Effector memory CD8-positive, alpha-beta T cell (primary cell): ENCODE results near the gene GYS1.
"Not testable (repeated sequence)": the region's sequence is repeated elsewhere in the genome, so short reads cannot be mapped to it uniquely, and the experiment has no call there.

Experiments used
- ATAC-seq: fragments of 150-1000 bp; cut with Tn5 transposase; replicated peaks from 2 replicates; pipeline ENCODE4 v1.10.0; 2021; ENCODE audit warnings: mild to moderate bottlenecking, moderate library complexity
- DNase-seq, 3 experiments: peaks; one replicate each; pipeline ENCODE4 v3.0.0; 2021
- H3K27ac Mint-ChIP-seq, 2 donors: one replicate each; pipeline ENCODE4 v1.8.0; 2022; ENCODE audit warnings: mild to moderate bottlenecking in 2 of 2, mixed read lengths in 2 of 2, moderate library complexity in 2 of 2
- H3K27me3 Mint-ChIP-seq, 2 donors: one replicate each; pipeline ENCODE4 v1.8.0; 2022; ENCODE audit warnings: mixed read lengths in 2 of 2
- H3K36me3 Mint-ChIP-seq: one replicate; pipeline ENCODE4 v1.8.0; 2022; ENCODE audit warnings: mild to moderate bottlenecking, moderate library complexity, mixed read lengths; ENCODE audit not compliant: insufficient read depth
- H3K4me1 Mint-ChIP-seq, 2 donors: one replicate each; pipeline ENCODE4 v1.8.0; 2022; ENCODE audit warnings: low read depth in 2 of 2, mixed read lengths in 2 of 2
- H3K4me3 Mint-ChIP-seq, 2 donors: one replicate each; pipeline ENCODE4 v1.8.0; 2022; ENCODE audit warnings: mild to moderate bottlenecking in 2 of 2, mixed read lengths in 2 of 2, moderate library complexity in 2 of 2
- H3K9me3 Mint-ChIP-seq, 2 donors: one replicate each; pipeline ENCODE4 v1.8.0; 2022; ENCODE audit warnings: mixed read lengths in 2 of 2
- total RNA-seq, 9 experiments: gene quantifications; one replicate each; lab custom pipeline; 2026; lab: John Stamatoyannopoulos, UW

GYS1 gene
- 16.1 to 64.1 (median 31.3) reads per million in 9 experiments for total RNA-seq

DNA sequence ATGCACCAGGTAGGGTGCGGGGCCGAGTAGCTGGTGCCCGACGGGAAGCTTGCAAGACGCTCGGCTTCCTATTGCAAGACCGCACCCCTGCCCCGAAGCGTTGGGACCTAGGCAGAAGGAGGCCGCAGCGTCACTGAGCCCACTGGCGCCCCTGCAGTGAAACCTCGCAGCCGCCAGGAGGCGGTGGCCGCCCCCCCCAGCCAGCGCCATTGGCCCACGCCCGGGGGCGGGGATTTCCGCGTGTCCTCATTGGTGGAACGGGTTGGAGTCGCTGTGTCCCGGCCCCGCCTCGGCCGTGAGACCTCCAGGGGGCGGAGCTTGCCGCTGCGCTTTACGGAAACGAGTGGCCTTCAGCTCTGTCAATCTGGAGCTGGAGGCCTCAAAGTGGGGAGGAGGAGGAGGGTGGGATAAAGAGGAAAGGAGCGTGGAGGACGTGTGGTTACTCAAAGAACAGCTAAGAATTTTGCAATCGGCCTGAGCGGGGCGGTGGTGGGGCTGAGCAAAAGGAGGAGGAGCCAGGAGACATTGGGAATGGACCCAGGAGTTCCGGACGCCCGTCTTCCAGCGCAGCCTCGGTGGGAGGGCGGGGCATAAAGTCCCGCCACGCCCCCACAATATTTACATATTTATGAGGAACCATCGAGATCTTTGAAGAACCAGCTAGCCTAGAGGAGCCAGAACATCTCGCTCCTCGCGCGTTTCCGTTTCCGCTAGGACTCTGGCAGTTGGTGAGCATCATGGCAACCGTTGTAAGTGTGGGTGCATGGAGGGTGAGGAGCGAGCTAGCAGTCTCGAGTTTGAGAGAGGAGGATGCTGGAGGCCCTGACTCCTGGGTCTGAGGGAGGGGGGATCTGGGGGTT lies at the start of gene GYS1, which contains the start of gene RUVBL2:
Gene GYS1, minus strand, starts transcription at position 135 of the 860 bp plus-strand sequence. CDS start 197 bp downstream, outside the sequence.
Gene RUVBL2, plus strand, starts transcription at position 713 of the 860 bp plus-strand sequence. Its CDS starts 25 bp downstream, at position 738.
- DNase-seq, result peak; percentile 97 to 99 (median 99)
- Mint-ChIP-seq H3K27me3 (no peaks in the 10 kb centered on the region), H3K27ac (peak within 1 kb of the TSS; percentile 91 to 96), H3K9me3 (no peaks in the 10 kb centered on the region), H3K4me3 (peak within 1 kb of the TSS; percentile 91 to 95), H3K4me1 (peaks cover 28 to 45% of the 10 kb centered on the region in 2 donors), H3K36me3 (peaks cover 19% of the 10 kb centered on the region)
- ATAC-seq, result peak; percentile 89

DNA sequence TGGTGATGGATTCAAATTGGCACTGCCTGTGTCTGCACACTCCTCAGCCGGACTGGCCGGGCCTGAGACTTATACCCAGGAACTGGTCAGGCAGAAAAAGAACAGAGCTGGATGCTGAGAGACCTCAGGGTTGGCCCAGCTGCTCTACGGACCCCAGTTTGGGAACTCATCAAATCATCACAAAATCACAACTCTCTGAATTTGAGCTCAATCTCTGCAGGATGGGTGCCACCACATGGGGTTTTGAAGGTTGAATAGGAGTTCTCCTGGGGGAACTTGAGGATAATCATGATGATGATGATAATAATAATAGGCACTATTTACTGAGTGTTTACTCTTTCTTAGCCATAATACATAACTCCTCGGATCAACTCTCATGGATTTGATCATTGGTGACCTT lies 49.6 kb upstream of the GYS1 start:
- not testable (repeated sequence) for H3K4me3 Mint-ChIP-seq, H3K27me3 Mint-ChIP-seq, H3K4me1 Mint-ChIP-seq, H3K36me3 Mint-ChIP-seq, H3K27ac Mint-ChIP-seq, ATAC-seq, H3K9me3 Mint-ChIP-seq, DNase-seq

DNA sequence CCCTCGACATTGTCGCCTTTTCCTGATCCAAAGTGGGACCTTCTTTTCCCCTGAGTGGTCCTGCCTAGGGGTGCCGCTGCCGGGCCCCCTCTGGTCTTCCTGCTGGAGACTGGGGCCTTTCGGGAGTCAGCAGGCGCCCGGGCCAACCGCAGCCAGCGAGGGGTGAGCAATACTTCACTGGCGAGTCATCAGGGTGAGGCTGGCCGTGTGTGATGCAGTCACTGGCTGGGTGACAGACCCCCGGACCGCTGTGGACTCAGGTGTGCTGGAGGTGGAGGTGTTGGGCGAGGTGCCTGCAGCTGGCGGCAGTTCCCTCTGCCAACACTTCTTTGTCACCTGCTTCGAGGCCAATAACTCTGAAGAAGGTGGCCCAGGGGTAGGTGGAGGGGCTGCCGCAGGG lies 49.1 kb upstream of the GYS1 start:
- DNase-seq, result no peak
- Mint-ChIP-seq H3K4me3 (no peak overlapping the region), H3K27ac (no peak overlapping the region), H3K27me3 (peaks cover 0 to 4% of the 10 kb centered on the region in 2 donors), H3K36me3 (no peaks in the 10 kb centered on the region), H3K9me3 (no peaks in the 10 kb centered on the region), H3K4me1 (no peaks in the 10 kb centered on the region)
- no peak for ATAC-seq

DNA sequence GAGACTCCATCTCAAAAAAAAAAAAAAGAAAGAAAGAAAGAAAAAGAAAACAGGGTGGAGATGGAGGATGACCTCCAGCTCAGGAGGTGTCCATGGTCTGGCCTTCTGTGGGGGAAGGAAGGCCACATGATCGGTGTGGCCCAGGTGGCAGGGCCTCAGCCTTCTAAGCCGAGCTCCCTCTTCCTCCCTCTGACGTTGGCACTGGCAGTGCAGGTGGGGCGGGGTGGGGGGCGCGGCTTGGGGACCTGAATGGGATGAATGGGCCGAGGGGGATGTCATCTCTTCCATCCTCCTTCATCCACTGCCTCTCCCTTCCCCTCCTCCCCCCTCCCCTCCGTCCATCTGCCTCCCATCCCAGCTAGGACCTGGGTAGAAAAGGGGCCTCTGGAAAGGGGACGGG lies 46.6 kb upstream of the GYS1 start:
- not testable (repeated sequence) for DNase-seq, H3K36me3 Mint-ChIP-seq, ATAC-seq, H3K9me3 Mint-ChIP-seq, H3K4me1 Mint-ChIP-seq, H3K27me3 Mint-ChIP-seq, H3K27ac Mint-ChIP-seq, H3K4me3 Mint-ChIP-seq

DNA sequence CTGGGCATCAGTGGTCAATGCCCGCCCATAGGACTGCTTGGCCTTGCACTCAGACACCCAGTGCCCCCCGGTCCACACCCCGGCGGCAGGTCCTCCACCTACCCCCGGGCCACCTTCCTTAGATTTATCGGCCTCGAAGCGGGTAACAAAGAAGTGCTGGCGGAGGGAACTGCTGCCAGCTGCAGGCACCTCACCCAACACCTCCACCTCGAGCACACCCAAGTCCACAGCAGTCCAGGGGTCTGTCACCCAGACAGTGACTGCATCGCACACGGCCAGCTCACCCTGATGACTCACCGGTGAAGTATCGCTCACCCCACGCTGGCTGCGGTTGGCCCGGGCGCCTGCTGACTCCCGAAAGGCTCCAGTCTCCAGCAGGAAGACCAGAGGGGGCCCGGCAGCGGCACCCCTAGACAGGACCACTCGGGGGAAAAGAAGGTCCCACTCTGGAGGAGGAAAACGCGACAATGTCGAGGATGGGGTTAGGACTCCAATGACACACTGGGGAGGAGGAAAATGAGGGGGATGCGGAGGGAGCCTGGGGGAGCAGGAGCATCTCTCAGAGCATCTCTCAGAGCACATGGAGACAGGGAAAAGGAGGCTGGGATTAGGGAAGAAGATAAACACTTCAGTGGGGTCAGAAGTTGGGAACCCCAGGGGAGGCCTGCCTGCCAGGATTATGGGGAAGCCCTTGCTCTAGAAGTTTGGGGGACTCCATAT lies 45.6 kb upstream of the GYS1 start:
- H3K27me3 Mint-ChIP-seq, H3K36me3 Mint-ChIP-seq: not testable (repeated sequence)

DNA sequence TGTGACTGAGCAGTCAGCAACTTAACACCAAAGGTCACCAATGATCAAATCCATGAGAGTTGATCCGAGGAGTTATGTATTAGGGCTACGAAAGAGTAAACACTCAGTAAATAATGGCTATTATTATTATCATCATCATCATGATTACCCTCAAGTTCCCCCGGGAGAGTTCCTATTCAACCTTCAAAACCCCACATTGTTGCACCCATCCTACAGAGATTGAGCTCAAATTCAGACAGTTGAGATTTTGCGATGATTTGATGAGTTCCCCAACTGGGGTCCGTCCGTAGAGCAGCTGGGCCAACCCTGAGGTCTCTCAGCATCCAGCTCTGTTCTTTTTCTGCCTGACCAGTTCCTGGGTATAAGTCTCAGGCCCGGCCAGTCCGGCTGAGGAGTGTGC lies 45.0 kb upstream of the GYS1 start:
- H3K27me3 Mint-ChIP-seq, ATAC-seq: not testable (repeated sequence)

More for the DNA sequence above, 45.6 kb upstream of the GYS1 start:
- not testable (repeated sequence) for H3K27ac Mint-ChIP-seq, H3K4me1 Mint-ChIP-seq, H3K9me3 Mint-ChIP-seq, H3K4me3 Mint-ChIP-seq, ATAC-seq, DNase-seq

DNA sequence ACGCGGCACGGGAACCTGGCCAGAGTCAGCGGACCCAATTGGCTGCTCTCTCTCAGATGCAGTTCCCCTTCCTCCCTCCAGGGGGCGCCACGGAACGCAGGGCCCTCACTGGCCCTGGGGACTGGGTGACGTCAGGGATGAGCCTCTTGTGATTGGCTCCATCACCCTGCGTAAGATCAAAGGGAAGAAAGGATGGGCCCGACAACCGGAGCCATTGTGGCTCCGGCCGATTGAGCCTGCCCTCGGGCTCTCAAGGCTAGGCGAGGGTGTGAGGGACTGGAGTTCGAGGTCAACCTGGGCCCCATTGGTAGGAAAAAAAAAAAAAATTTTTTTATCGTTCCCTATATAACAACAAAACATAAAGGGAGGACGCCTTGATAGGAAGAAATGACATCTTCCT lies 43.7 kb upstream of the GYS1 start, which contains the start of gene CGB1:
Gene CGB1, minus strand, starts transcription at position 81 of the 400 bp plus-strand sequence. CDS start 184 bp downstream, outside the sequence.
- not testable (repeated sequence) for H3K9me3 Mint-ChIP-seq, H3K27me3 Mint-ChIP-seq, H3K4me3 Mint-ChIP-seq, H3K36me3 Mint-ChIP-seq, H3K27ac Mint-ChIP-seq, H3K4me1 Mint-ChIP-seq, ATAC-seq, DNase-seq

More for the DNA sequence above, 45.0 kb upstream of the GYS1 start:
- not testable (repeated sequence) for H3K36me3 Mint-ChIP-seq, H3K4me3 Mint-ChIP-seq, H3K9me3 Mint-ChIP-seq, H3K27ac Mint-ChIP-seq, DNase-seq, H3K4me1 Mint-ChIP-seq

DNA sequence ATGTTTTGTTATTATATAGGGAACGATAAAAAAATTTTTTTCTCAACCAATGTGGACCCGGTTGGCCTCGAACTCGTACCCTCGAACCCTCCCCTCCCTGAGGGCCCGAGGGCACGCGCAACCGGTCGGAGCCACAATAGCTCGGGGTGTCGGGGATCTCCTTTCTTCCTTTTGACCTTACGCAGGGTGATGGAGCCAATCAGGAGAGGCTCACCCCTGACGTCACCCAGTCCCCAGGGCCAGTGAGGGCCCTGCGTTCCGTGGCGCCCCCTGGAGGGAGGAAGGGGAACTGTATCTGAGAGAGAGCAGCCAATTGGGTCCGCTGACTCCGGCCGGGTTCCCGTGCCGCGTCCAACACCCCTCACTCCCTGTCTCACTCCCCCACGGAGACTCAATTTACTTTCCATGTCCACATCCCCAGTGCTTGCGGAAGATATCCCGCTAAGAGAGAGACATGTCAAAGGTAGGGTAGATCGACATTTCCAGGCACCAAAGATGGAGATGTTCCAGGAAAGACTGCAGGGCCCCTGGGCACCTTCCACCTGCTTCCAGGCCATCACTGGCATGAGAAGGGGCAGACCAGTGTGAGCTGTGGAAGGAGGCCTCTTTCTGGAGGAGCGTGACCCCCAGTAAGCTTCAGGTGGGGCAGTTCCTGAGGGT lies 38.7 kb upstream of the GYS1 start, which contains the start of gene CGB2:
Gene CGB2, plus strand, starts transcription at position 249 of the 660 bp plus-strand sequence. Its CDS starts 206 bp downstream, at position 455.
- H3K4me3 Mint-ChIP-seq, H3K9me3 Mint-ChIP-seq, H3K4me1 Mint-ChIP-seq, H3K27ac Mint-ChIP-seq: not testable (repeated sequence)
- ATAC-seq (peak; percentile 70), DNase-seq (peak; percentile 25 to 38 (median 35))
- Mint-ChIP-seq H3K36me3 (peaks cover 11% of the 10 kb centered on the region), H3K27me3 (peaks cover 0 to 18% of the 10 kb centered on the region in 2 donors)

DNA sequence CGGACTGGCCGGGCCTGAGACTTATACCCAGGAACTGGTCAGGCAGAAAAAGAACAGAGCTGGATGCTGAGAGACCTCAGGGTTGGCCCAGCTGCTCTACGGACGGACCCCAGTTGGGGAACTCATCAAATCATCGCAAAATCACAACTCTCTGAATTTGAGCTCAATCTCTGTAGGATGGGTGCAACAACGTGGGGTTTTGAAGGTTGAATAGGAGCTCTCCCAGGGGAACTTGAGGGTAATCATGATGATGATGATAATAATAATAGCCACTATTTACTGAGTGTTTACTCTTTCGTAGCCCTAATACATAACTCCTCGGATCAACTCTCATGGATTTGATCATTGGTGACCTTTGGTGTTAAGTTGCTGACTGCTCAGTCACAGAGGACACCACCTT lies 37.2 kb upstream of the GYS1 start:
- Mint-ChIP-seq H3K36me3 (peaks cover 11% of the 10 kb centered on the region), H3K27me3 (peaks cover 0 to 24% of the 10 kb centered on the region in 2 donors)
- ATAC-seq, DNase-seq, H3K9me3 Mint-ChIP-seq, H3K4me3 Mint-ChIP-seq, H3K4me1 Mint-ChIP-seq, H3K27ac Mint-ChIP-seq: not testable (repeated sequence)

DNA sequence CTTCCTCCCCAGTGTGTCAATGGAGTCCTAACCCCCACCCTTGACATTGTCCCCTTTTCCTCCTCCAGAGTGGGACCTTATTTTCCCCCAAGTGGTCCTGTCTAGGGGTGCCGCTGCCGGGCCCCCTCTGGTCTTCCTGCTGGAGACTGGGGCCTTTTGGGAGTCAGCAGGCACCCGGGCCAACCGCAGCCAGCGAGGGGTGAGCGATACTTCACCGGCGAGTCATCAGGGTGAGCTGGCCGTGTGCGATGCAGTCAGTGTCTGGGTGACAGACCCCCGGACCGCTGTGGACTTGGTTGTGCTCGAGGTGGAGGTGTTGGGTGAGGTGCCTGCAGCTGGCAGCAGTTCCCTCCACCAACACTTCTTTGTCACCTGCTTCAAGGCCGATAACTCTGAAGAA lies 36.6 kb upstream of the GYS1 start:
- not testable (repeated sequence) for DNase-seq, H3K4me3 Mint-ChIP-seq, H3K9me3 Mint-ChIP-seq, ATAC-seq, H3K4me1 Mint-ChIP-seq
- Mint-ChIP-seq H3K27ac (peak overlapping the region in 1 of 2 donors; percentile 59), H3K36me3 (peaks cover 11% of the 10 kb centered on the region), H3K27me3 (peaks cover 0 to 24% of the 10 kb centered on the region in 2 donors)

DNA sequence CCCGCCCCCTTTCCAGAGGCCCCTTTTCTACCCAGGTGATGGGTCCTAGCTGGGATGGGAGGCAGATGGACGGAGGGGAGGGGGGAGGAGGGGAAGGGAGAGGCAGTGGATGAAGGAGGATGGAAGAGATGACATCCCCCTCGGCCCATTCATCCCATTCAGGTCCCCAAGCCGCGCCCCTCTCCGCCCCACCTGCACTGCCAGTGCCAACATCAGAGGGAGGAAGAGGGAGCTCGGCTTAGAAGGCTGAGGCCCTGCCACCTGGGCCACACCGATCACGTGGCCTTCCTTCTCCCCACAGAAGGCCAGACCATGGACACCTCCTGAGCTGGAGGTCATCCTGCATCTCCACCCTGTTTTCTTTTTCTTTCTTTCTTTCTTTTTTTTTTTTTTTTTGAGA lies 35.6 kb upstream of the GYS1 start:
- H3K4me1 Mint-ChIP-seq, H3K9me3 Mint-ChIP-seq, DNase-seq, H3K27ac Mint-ChIP-seq, H3K4me3 Mint-ChIP-seq, ATAC-seq: not testable (repeated sequence)
- Mint-ChIP-seq H3K27me3 (peaks cover 0 to 24% of the 10 kb centered on the region in 2 donors), H3K36me3 (peaks cover 11% of the 10 kb centered on the region)

DNA sequence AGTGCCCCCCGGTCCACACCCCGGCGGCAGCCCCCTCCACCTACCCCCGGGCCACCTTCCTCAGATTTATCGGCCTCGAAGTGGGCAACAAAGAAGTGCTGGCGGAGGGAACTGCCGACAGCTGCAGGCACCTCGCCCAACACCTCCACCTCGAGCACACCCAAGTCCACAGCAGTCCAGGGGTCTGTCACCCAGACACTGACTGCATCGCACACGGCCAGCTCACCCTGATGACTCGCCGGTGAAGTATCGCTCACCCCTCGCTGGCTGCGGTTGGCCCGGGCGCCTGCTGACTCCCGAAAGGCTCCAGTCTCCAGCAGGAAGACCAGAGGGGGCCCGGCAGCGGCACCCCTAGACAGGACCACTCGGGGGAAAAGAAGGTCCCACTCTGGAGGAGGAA lies 32.5 kb upstream of the GYS1 start:
- not testable (repeated sequence) for DNase-seq, H3K36me3 Mint-ChIP-seq, ATAC-seq, H3K9me3 Mint-ChIP-seq, H3K4me3 Mint-ChIP-seq, H3K4me1 Mint-ChIP-seq, H3K27ac Mint-ChIP-seq
- peaks cover 0 to 15% of the 10 kb centered on the region in 2 donors for H3K27me3 Mint-ChIP-seq

DNA sequence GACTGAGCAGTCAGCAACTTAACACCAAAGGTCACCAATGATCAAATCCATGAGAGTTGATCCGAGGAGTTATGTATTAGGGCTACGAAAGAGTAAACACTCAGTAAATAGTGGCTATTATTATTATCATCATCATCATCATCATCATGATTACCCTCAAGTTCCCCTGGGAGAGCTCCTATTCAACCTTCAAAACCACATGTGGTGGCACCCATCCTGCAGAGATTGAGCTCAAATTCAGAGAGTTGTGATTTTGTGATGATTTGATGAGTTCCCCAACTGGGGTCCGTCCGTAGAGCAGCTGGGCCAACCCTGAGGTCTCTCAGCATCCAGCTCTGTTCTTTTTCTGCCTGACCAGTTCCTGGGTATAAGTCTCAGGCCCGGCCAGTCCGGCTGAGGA lies 32.0 kb upstream of the GYS1 start:
- H3K27me3 Mint-ChIP-seq, result peaks cover 0 to 15% of the 10 kb centered on the region in 2 donors
- not testable (repeated sequence) for H3K4me3 Mint-ChIP-seq, H3K36me3 Mint-ChIP-seq, DNase-seq, H3K9me3 Mint-ChIP-seq, ATAC-seq, H3K27ac Mint-ChIP-seq, H3K4me1 Mint-ChIP-seq
